ENCODE measurements around the gene FAM20C. TPM values are rescaled to one million over a fixed set of nuclear protein-coding genes. Genes with fewer than 3 reads are reported as not detected.

Gene FAM20C
- total and polyA plus RNA-seq, 2 of the 8 experiments (the other 6 are each of a cell fraction or from before 2014, with no cell fraction given): 9.5 to 34.8 TPM

- no peak overlapping the region for H2BK15ac ChIP-seq (ENCODE audit: low read length)
- TF ChIP-seq TBP (IDR thresholded peaks at IDR 0.05; ENCODE audit: low read depth, low read length): no peak
- TF ChIP-seq GABPA (IDR thresholded peaks at IDR 0.05; ENCODE audit: borderline replicate concordance, insufficient read depth, low read length): no peak
- TF ChIP-seq USF2 (IDR thresholded peaks at IDR 0.05; ENCODE audit: low read length): no peak
- TF ChIP-seq CHD1 (IDR thresholded peaks at IDR 0.05; ENCODE audit: low read depth, low read length): no peak
- no peak for TF ChIP-seq RXRA (IDR thresholded peaks at IDR 0.05; ENCODE audit: insufficient read depth, low read depth, low read length)
- TF ChIP-seq FOSL1 (IDR thresholded peaks at IDR 0.05; ENCODE audit: insufficient read depth, low read depth, low read length): no peak
- no peak for TF ChIP-seq POLR2AphosphoS5 (IDR thresholded peaks at IDR 0.05; ENCODE audit: low read depth, low read length)
- no peak for TF ChIP-seq SP4 (IDR thresholded peaks at IDR 0.05; ENCODE audit: low read length)
- TF ChIP-seq PHF8 (conservative IDR thresholded peaks at IDR 0.05; ENCODE audit: low read depth, low read length): no peak
- no peak for TF ChIP-seq TAF1 (IDR thresholded peaks at IDR 0.05; ENCODE audit: low read depth, low read length)
- TF ChIP-seq JUN (IDR thresholded peaks at IDR 0.05; ENCODE audit: low read depth, low read length): no peak
- TF ChIP-seq GTF2F1 (IDR thresholded peaks at IDR 0.05; ENCODE audit: borderline replicate concordance, low read depth, low read length): no peak
- TF ChIP-seq BRCA1 (IDR thresholded peaks at IDR 0.05; ENCODE audit: low read depth, low read length): no peak
These were observed 26.6 kb upstream of the FAM20C start for GRCh38 chr7:165661-166337.

More at GRCh38 chr7:165661-166337, 26.6 kb upstream of the FAM20C start:
- Histone ChIP-seq H3K4me1 (replicated peaks in 1 of 4; ENCODE audit: control insufficient read depth in 3 of 4, insufficient read depth in 4 of 4, low read length in 3 of 4) (peaks cover 0 to 7% (median under 1%) of the 10 kb centered on the region in 4 experiments; a peak in 4 of 7 replicates), H4K8ac (ENCODE audit: extremely low read depth, insufficient read depth, low read length) (no peak overlapping the region), H4K20me1 (replicated peaks in 1 of 2; ENCODE audit: control insufficient read depth in 1 of 2, insufficient read depth in 2 of 2, low read length in 2 of 2) (no peaks in the 10 kb centered on the region), H3K56ac (replicated peaks; ENCODE audit: insufficient read length, low read depth, low read length) (no peak overlapping the region), H2BK120ac (replicated peaks; ENCODE audit: low read depth, low read length) (no peak overlapping the region), H3K23me2 (ENCODE audit: low read depth, low read length) (no peaks in the 10 kb centered on the region), H3K14ac (ENCODE audit: insufficient read length) (no peak overlapping the region), H4K91ac (replicated peaks; ENCODE audit: insufficient read length, low read length) (no peak overlapping the region), H3K79me1 (ENCODE audit: low read depth, low read length) (no peaks in the 10 kb centered on the region), H3K36me3 (ENCODE audit: control insufficient read depth in 2 of 4, insufficient read depth in 4 of 4, low read length in 3 of 4) (no peaks in the 10 kb centered on the region), H3K18ac (ENCODE audit: extremely low read depth, low read length) (no peak overlapping the region), H3K9me3 (ENCODE audit: insufficient read depth in 2 of 2, low read depth in 1 of 2, low read length in 1 of 2) (no peaks in the 10 kb centered on the region; a peak in 1 of 4 replicates), H3K9ac (replicated peaks in 1 of 4; ENCODE audit: extremely low read depth in 1 of 4, low read depth in 3 of 4, low read length in 3 of 4) (no peak overlapping the region), H3K4me3 (ENCODE audit: extremely low read depth in 1 of 4, insufficient read depth in 2 of 4, low read depth in 3 of 4, low read length in 4 of 4) (no peak overlapping the region), H2BK20ac (ENCODE audit: low read length) (no peak overlapping the region), H4K5ac (ENCODE audit: insufficient read length, low read depth, low read length) (no peak overlapping the region), H2BK5ac (ENCODE audit: low read depth, low read length) (no peak overlapping the region), H3K23ac (ENCODE audit: insufficient read length) (no peak overlapping the region), H2AFZ (ENCODE audit: low read length) (no peak overlapping the region), H3K79me2 (ENCODE audit: control insufficient read depth in 1 of 2, insufficient read depth in 2 of 2, low read length in 2 of 2) (no peaks in the 10 kb centered on the region), H3K27me3 (replicated peaks in 1 of 4; ENCODE audit: control insufficient read depth in 3 of 4, extremely low read depth in 1 of 4, insufficient read depth in 3 of 4, low read length in 3 of 4) (peaks cover 0 to 3% (median 0%) of the 10 kb centered on the region in 4 experiments; a peak in 2 of 7 replicates), H3K4me2 (ENCODE audit: insufficient read depth in 1 of 2, low read depth in 2 of 2, low read length in 2 of 2) (no peak overlapping the region), H2BK12ac (ENCODE audit: low read depth, low read length) (no peak overlapping the region), H3K4ac (replicated peaks; ENCODE audit: insufficient read length, low read depth, low read length) (no peak overlapping the region), H3K27ac (ENCODE audit: low read depth, low read length) (no peak overlapping the region), H2AK5ac (ENCODE audit: low read depth, low read length) (0 out of 2 replicates have a peak overlapping the region, but pooled peaks have one; percentile 39)
- no peak for DNase-seq (ENCODE audit: low read depth in 1 of 2, low spot score in 2 of 2)
- ChIA-PET POLR2A (ENCODE audit: partially characterized antibody) (no interaction called here), CTCF (ENCODE audit: partially characterized antibody) (interaction anchor here (1.9 to 2.1 kb wide), 2 partner anchors 39 to 43 kb away, joined by 5 to 8 read pairs; no protein-coding TSS in a partner anchor)
- FAIRE-seq: no peak
- 78% methylated on average over 10 of the region's 10 CpGs; no CpG with 5 or more reads in 1 of the 2 experiments for WGBS, 2 experiments (ENCODE audit: extremely low coverage in 1 of 2, insufficient coverage in 1 of 2, insufficient read length in 1 of 2, insufficient replicate concordance in 2 of 2, low coverage in 1 of 2, low lambda C conversion rate in 2 of 2, missing lambda C conversion rate in 1 of 2)
